Esophagus (tissue), 2 donors: ENCODE results near the gene ARHGAP6. TPM values are rescaled to one million over a fixed set of nuclear protein-coding genes. Genes with fewer than 3 reads are reported as not detected.

Experiments used
- H3K27ac ChIP-seq, 2 donors: one replicate each; pipeline ENCODE4 v1.5.1; 2013; ENCODE audit warnings: low read depth in 2 of 2, mild to moderate bottlenecking in 2 of 2, inconsistent platforms in 1 of 2, low read length in 1 of 2, moderate library complexity in 1 of 2
- H3K27me3 ChIP-seq, 2 donors: one replicate each; pipeline ENCODE4 v1.6.1; 2013; ENCODE audit warnings: low read length in 2 of 2, control low read depth in 1 of 2, mild to moderate bottlenecking in 1 of 2; ENCODE audit not compliant: insufficient read depth in 2 of 2, control insufficient read depth in 1 of 2
- H3K36me3 ChIP-seq, 2 donors: one replicate each; pipeline ENCODE4 v1.6.1; 2013; ENCODE audit warnings: low read length in 1 of 2; ENCODE audit not compliant: control insufficient read depth in 2 of 2, insufficient read depth in 2 of 2
- H3K4me1 ChIP-seq, 2 donors: one replicate each; pipeline ENCODE4 v1.6.1; 2013; ENCODE audit warnings: low read length in 1 of 2; ENCODE audit not compliant: control insufficient read depth in 2 of 2, insufficient read depth in 2 of 2
- H3K4me3 ChIP-seq, 2 donors: one replicate each; pipeline ENCODE4 v1.5.1; 2013; ENCODE audit warnings: low read length in 2 of 2, mild to moderate bottlenecking in 2 of 2, low read depth in 1 of 2, moderate library complexity in 1 of 2
- H3K9me3 ChIP-seq, 2 donors: one replicate each; pipeline ENCODE4 v1.6.1; 2013; ENCODE audit warnings: mild to moderate bottlenecking in 2 of 2, low read depth in 1 of 2, low read length in 1 of 2, moderate library complexity in 1 of 2; ENCODE audit not compliant: control insufficient read depth in 2 of 2, insufficient read depth in 1 of 2
- WGBS, 2 donors: extraction: QIAGEN DNeasy Blood & Tissue Kit; methylation state at CpG; one replicate each; pipeline ENCODE4 v1.1.7; 2013; 5-methylcytosine and 5-hydroxymethylcytosine counted together
- polyA plus RNA-seq, 2 donors: library from polyadenylated mRNA; stranded (reverse); fragments of 200-250 nt; gene quantifications; one replicate each; pipeline ENCODE4 v1.2.3, GENCODE V29; 2013
- donor health status: healthy with polysubstance abuse.
- donor health status: Bipolar disorder and iron deficiency.

ARHGAP6 gene
- polyA plus RNA-seq, 2 donors: 0.98 to 1.7 TPM

- Histone ChIP-seq H3K4me1 (no peaks in the 10 kb centered on the region), H3K27me3 (no peaks in the 10 kb centered on the region), H3K27ac (no peak overlapping the region), H3K9me3 (no peaks in the 10 kb centered on the region), H3K36me3 (no peaks in the 10 kb centered on the region), H3K4me3 (no peak overlapping the region)
- WGBS, 2 donors: 74 to 75% methylated on average over 4 of the region's 4 CpGs
These were observed 560.6 kb downstream of the ARHGAP6 start for GRCh38 chrX:11105080-11105479.

GRCh38 chrX:11103751-11104150, 562.0 kb downstream of the ARHGAP6 start:
- H3K27ac ChIP-seq: no peak overlapping the region
- no peaks in the 10 kb centered on the region for H3K36me3 ChIP-seq
- 71 to 88% methylated on average over 2 of the region's 2 CpGs for WGBS, 2 donors
- H3K27me3 ChIP-seq: no peaks in the 10 kb centered on the region
- no peak overlapping the region for H3K4me3 ChIP-seq
- no peaks in the 10 kb centered on the region for H3K4me1 ChIP-seq
- H3K9me3 ChIP-seq: no peaks in the 10 kb centered on the region

GRCh38 chrX:11103006-11103405, 562.7 kb downstream of the ARHGAP6 start:
- 81 to 86% methylated on average over 3 of the region's 3 CpGs for WGBS, 2 donors
- H3K27ac ChIP-seq: no peak overlapping the region
- no peaks in the 10 kb centered on the region for H3K9me3 ChIP-seq
- no peaks in the 10 kb centered on the region for H3K4me1 ChIP-seq
- H3K27me3 ChIP-seq: no peaks in the 10 kb centered on the region
- H3K36me3 ChIP-seq: no peaks in the 10 kb centered on the region
- no peak overlapping the region for H3K4me3 ChIP-seq

GRCh38 chrX:11100281-11101035, 565.3 kb downstream of the ARHGAP6 start:
- H3K4me1 ChIP-seq: no peaks in the 10 kb centered on the region
- H3K27me3 ChIP-seq: no peaks in the 10 kb centered on the region
- H3K9me3 ChIP-seq: no peaks in the 10 kb centered on the region
- H3K36me3 ChIP-seq: no peaks in the 10 kb centered on the region
- H3K27ac ChIP-seq: no peak overlapping the region
- no peak overlapping the region for H3K4me3 ChIP-seq
- WGBS, 2 donors: 26 to 32% methylated on average over 10 of the region's 10 CpGs

GRCh38 chrX:11099465-11099864, 566.3 kb downstream of the ARHGAP6 start:
- H3K27ac ChIP-seq: no peak overlapping the region

GRCh38 chrX:11097933-11098332, 567.8 kb downstream of the ARHGAP6 start:
- H3K4me3 ChIP-seq: no peak overlapping the region
- no peaks in the 10 kb centered on the region for H3K36me3 ChIP-seq
- H3K27ac ChIP-seq: no peak overlapping the region
- no peaks in the 10 kb centered on the region for H3K9me3 ChIP-seq
- no peaks in the 10 kb centered on the region for H3K27me3 ChIP-seq
- H3K4me1 ChIP-seq: no peaks in the 10 kb centered on the region

More at GRCh38 chrX:11099465-11099864, 566.3 kb downstream of the ARHGAP6 start:
- no peaks in the 10 kb centered on the region for H3K27me3 ChIP-seq
- no peaks in the 10 kb centered on the region for H3K9me3 ChIP-seq
- no peaks in the 10 kb centered on the region for H3K36me3 ChIP-seq
- no peaks in the 10 kb centered on the region for H3K4me1 ChIP-seq
- no peak overlapping the region for H3K4me3 ChIP-seq

- Histone ChIP-seq H3K4me3 (no peak overlapping the region), H3K27me3 (peaks cover 0 to 1% of the 10 kb centered on the region in 2 donors), H3K4me1 (no peaks in the 10 kb centered on the region), H3K9me3 (no peaks in the 10 kb centered on the region), H3K27ac (no peak overlapping the region), H3K36me3 (no peaks in the 10 kb centered on the region)
- 91 to 97% methylated on average over 1 of the region's 1 CpG for WGBS, 2 donors
These were observed 575.9 kb downstream of the ARHGAP6 start for GRCh38 chrX:11089802-11090201.

Other genes starting within 250 kb of the ARHGAP6 start
- 10 to 100 TPM; 14.5 to 29.9 TPM for gene MSL3, start 92.3 kb upstream of the ARHGAP6 start, polyA plus RNA-seq